BE2C (cell line): Measurements from ENCODE around the gene SLC37A4.
A peak's percentile ranks its signal among the peaks of the same experiment; 100 is the strongest.
"Not testable (repeated sequence)": the region's sequence is repeated elsewhere in the genome, so short reads cannot be mapped to it uniquely, and the experiment has no call there.

Experiments
- DNase-seq: peaks from one replicate; pipeline ENCODE4 v3.0.0-alpha.2; 2020
- H3K27me3 ChIP-seq: fragments of 250-450 bp; sonication (Bioruptor Pico); 2 replicates; pipeline ENCODE4 v1.5.1; 2020; ENCODE audit warnings: mild to moderate bottlenecking
- H3K36me3 ChIP-seq: fragments of 250-450 bp; sonication (Bioruptor Pico); 2 replicates; pipeline ENCODE4 v1.5.1; 2020; ENCODE audit warnings: mild to moderate bottlenecking
- H3K4me1 ChIP-seq: fragments of 250-450 bp; sonication (Bioruptor Pico); 2 replicates; pipeline ENCODE4 v1.5.1; 2020
- H3K4me3 ChIP-seq: 2 replicates; pipeline ENCODE4 v1.5.1; 2011; ENCODE audit warnings: low read depth, low read length
- H3K9me3 ChIP-seq: fragments of 250-450 bp; sonication (Bioruptor Pico); 2 replicates; pipeline ENCODE4 v1.5.1; 2020
- TF ChIP-seq, protein P1 (sequence below): IDR thresholded peaks from 2 replicates; pipeline ENCODE4 v1.5.1; 2012; ENCODE audit warnings: mild to moderate bottlenecking, low read depth, low read length

The SLC37A4 gene

DNA sequence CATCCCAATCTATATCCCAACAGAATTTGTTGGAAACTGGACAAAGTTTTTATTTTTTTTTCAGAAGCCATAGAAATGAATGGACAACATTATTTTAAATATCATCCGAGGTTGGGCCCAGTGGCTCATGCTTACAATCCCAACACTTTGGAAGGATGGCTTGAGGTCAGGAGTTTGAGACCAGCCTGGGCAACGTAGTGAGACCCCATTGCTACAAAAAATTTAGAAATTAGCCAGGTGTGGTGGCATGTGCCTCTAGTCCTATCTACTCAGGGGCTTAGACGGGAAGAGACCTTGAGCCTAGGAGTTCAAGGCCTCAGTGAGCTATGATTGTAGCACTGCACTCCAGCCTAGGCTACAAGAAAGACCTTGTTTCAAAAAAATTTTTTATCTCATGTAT, 4.1 kb upstream of the SLC37A4 start:
- no peak for DNase-seq
- no peaks in the 10 kb centered on the region for H3K27me3 ChIP-seq
- TF ChIP-seq, protein P1, sequence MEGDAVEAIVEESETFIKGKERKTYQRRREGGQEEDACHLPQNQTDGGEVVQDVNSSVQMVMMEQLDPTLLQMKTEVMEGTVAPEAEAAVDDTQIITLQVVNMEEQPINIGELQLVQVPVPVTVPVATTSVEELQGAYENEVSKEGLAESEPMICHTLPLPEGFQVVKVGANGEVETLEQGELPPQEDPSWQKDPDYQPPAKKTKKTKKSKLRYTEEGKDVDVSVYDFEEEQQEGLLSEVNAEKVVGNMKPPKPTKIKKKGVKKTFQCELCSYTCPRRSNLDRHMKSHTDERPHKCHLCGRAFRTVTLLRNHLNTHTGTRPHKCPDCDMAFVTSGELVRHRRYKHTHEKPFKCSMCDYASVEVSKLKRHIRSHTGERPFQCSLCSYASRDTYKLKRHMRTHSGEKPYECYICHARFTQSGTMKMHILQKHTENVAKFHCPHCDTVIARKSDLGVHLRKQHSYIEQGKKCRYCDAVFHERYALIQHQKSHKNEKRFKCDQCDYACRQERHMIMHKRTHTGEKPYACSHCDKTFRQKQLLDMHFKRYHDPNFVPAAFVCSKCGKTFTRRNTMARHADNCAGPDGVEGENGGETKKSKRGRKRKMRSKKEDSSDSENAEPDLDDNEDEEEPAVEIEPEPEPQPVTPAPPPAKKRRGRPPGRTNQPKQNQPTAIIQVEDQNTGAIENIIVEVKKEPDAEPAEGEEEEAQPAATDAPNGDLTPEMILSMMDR = no peak
- no peaks in the 10 kb centered on the region for H3K9me3 ChIP-seq
- H3K36me3 ChIP-seq = no peaks in the 10 kb centered on the region
- no peak overlapping the region for H3K4me3 ChIP-seq
- H3K4me1 ChIP-seq = no peaks in the 10 kb centered on the region

DNA sequence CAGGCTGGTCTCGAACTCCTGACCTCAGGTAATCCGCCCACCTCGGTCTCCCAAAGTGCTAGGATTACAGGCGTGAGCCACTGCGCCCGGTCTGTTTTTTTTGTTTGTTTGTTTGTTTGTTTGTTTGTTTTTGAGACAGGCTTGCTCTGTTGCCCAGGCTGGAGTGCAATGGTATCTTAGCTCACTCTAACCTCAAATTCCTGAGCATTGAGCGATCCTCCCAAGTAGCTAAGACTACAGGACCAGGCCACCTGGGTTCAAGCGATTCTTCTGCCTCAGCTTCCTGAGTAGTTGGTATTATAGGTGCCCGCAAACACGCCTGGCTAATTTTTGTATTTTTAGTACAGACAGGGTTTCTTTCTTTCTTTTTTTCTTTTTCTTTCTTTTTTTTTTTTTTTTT, 2.7 kb upstream of the SLC37A4 start:
- not testable (repeated sequence) for H3K9me3 ChIP-seq, H3K4me3 ChIP-seq, H3K27me3 ChIP-seq, DNase-seq, H3K4me1 ChIP-seq, H3K36me3 ChIP-seq

DNA sequence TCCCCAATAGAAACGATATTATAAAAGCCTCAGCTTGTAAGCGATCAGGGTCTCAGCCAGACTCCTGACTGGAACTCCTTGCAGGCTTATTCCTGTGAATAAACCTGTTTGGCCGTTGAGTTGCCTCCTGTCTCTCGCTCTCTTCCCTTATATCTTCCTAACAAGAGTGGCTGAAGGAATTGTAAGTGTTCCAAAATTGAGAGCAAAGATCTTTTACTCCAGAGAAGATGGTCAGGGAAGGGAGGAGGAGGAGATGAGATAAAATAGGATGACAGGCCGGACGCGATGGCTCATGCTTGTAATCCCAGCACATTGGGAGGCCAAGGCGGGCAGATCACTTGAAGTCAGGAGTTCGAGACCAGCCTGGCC, 1.2 kb upstream of the SLC37A4 start:
- H3K9me3 ChIP-seq = no peaks in the 10 kb centered on the region
- no peaks in the 10 kb centered on the region for H3K27me3 ChIP-seq
- TF ChIP-seq, protein P1 = no peak
- no peak overlapping the region for H3K4me3 ChIP-seq
- DNase-seq = no peak
- H3K4me1 ChIP-seq = no peaks in the 10 kb centered on the region
- H3K36me3 ChIP-seq = 0 out of 2 replicates have a peak, but pooled peaks cover 4% of the 10 kb centered on the region

DNA sequence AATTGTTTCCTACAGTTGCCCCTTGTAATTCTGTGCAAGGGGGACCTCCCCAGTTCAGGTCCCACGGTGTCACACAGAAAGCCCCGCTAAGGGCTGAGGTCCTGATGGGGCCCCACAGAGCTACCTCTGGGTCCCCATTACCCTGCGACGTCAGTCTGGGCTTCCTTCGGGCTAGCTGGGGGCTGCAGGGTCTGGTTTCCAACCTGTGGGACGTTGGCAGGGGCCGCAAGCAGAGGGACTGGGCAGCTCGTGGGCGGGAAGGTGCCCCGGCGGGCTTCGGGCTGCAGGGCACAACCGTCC, 698 bp downstream of the SLC37A4 start:
- Histone ChIP-seq H3K4me3 (peak overlapping the region; percentile 86), H3K27me3 (no peaks in the 10 kb centered on the region), H3K9me3 (no peaks in the 10 kb centered on the region), H3K36me3 (peaks cover 16% of the 10 kb centered on the region), H3K4me1 (no peaks in the 10 kb centered on the region)
- TF ChIP-seq, protein P1 = no peak
- no peak for DNase-seq

DNA sequence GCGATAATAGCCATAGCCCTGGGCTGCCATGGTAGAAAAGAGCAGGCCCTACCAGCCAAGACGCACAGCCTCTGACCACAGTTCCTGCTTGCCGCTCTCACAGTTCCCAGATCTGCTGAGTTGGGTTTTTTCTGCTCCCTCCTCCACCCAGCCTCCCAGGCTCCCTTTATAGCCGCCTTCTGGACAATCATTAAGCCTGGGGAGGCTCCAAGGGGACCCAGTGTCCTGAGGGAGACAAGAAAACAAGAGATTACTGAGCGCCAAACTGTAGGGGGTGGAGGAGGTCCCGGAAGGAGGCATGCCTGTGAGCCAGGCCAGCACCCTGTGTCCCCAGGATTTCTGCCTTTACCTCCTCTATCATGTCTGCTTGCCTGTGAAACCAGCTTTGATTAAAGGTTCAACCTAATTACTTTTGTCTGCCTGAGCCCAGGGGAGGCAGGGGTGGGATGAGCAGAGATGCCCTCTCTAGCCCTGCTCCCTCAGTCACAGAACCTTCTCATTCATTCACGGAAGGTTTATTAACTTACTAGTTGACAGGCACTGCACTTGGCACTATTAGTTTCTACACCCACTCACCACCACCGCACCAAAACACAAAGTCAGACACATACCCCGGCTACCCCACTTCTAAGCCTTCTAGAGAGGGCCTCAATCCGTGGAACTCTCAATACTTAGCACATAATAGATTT, 1.2 kb downstream of the SLC37A4 start:
- peak overlapping the region; percentile 86 for H3K4me3 ChIP-seq
- DNase-seq = no peak
- TF ChIP-seq, protein P1 = no peak

DNA sequence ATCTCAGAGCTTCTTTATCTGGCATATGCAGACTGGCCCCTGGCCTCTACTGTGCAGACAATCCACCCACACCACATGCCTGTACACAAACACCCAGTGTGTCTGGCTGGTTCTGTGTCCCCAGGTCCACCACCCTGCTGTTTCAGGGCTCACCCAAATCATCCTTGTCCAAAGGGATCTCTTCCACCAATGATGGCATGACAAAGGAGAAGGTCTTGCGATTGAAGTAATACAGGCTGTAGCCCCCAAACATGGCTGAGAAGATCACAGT, 1.7 kb downstream of the SLC37A4 start:
- H3K36me3 ChIP-seq = peaks cover 26% of the 10 kb centered on the region
- H3K4me3 ChIP-seq = no peak overlapping the region
- no peaks in the 10 kb centered on the region for H3K4me1 ChIP-seq

More for the DNA sequence above, 1.2 kb downstream of the SLC37A4 start:
- Histone ChIP-seq H3K9me3 (no peaks in the 10 kb centered on the region), H3K36me3 (peaks cover 21% of the 10 kb centered on the region), H3K4me1 (no peaks in the 10 kb centered on the region), H3K27me3 (no peaks in the 10 kb centered on the region)

More for the DNA sequence above, 1.7 kb downstream of the SLC37A4 start:
- no peak for DNase-seq
- H3K9me3 ChIP-seq = no peaks in the 10 kb centered on the region
- no peaks in the 10 kb centered on the region for H3K27me3 ChIP-seq
- TF ChIP-seq, protein P1 = no peak
